NCI-H2196 (cell line): ENCODE data around the gene LCA5L.
"Not testable (repeated sequence)": the region's sequence is repeated elsewhere in the genome, so short reads cannot be mapped to it uniquely, and the experiment has no call there.

ENCODE experiments used
- DNase-seq: peaks from one replicate; lab custom pipeline; 2025; ENCODE audit not compliant: unreplicated experiment; lab: John Stamatoyannopoulos, UW

LCA5L gene

DNA sequence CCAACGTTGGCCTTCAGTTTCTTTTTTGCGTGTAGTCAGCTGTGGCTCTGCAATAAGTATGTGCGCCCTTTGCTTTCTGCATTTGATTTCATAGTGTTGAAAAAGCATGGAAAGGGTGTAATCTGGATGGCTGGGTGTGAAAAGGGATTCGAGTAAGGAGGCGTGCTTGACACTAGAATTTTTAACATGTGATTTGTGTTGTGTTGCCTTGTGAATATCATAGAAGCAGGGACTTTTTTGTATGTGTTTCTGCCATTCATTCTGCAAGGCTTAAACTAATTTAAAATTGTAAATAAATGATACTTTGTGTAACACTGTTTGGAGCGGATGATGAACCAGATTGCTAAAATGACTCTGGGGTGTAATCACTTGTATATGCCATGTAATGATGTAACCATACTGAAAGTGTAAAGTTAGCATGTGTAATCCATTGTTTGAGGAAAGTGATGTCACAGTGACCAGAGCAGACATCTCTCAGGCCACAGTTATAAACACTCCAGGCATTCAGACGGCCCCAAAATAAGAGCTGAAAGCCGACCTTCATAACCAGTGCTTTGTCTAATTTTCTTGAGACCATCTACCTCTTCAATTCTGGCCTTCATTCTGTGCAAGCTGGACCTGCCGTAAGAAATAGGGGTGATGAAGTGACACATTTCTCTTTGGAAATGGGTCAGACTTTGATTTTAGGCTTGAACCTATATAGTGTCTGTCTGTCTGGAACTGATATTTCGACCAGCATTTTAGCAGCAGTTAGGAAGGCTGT lies 6.8 kb upstream of the LCA5L start:
- DNase-seq = no peak

- peak; percentile 49 for DNase-seq
Measured at GRCh38 chr21:39451332-39452206, 6.0 kb upstream of the LCA5L start, which contains the start of gene SH3BGR. Gene SH3BGR, plus strand, starts transcription at chr21:39451970. Its CDS starts 127 bp downstream, at chr21:39452097.

- no peak for DNase-seq
Measured at GRCh38 chr21:39447264-39447663, 1.7 kb upstream of the LCA5L start.

DNA sequence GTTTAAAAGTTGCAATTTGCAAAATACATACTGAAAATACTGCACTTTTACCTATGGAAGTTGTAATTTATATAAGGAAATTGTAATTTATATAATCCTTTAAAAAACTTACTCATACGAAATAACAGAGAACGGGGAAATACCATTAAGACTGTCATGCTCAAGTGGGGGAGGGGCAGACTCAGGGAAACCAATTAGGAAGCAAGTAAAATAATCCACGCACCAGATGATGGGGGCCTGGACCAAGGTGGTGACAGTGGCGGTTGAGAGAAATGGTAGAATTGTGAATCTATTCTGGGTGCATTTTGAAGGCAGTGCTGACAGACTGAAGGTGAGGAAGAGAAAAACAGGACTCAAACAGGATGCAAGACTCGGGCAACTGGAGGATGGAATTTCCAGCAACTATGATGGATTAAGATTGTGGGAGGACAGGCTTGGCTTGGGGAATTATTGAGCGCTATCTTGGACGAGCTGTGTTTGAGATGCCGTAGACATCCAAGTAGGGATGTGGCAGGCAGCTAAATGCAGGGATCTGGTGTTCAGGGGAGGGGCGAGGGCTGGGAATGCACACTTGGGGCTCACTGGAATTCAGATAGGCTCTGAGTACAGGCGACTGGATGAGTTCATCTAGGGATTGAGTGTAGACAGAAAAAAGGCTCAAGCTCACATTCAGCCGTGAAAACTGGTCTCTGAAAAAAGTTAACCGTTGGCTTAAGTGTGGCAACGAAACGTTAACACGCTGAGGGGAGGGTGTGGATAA lies 977 bp downstream of the LCA5L start:
- DNase-seq = no peak

GRCh38 chr21:39441502-39442475 lies 3.8 kb downstream of the LCA5L start:
- peak; percentile 51 for DNase-seq

- DNase-seq = no peak
Measured at GRCh38 chr21:39439232-39439631, 6.3 kb downstream of the LCA5L start.

DNA sequence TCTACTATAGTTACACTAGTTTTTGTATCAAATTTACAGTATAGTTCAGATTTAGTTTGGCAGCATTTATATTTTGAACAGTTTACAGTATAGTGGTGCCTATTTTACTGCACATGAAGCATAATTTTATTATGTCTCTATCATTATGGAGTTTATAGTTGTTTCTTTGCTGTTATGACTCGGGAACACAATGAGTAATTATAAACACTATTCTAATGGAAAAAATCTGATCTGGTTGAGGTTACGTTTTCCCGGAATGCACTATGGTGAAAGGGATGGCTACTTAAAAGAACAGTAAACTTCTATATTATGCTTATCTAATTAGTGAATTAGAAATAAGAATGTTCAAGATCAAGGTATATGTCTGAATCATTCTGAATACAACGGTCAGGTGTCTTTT lies 10.6 kb downstream of the LCA5L start:
- no peak for DNase-seq

DNA sequence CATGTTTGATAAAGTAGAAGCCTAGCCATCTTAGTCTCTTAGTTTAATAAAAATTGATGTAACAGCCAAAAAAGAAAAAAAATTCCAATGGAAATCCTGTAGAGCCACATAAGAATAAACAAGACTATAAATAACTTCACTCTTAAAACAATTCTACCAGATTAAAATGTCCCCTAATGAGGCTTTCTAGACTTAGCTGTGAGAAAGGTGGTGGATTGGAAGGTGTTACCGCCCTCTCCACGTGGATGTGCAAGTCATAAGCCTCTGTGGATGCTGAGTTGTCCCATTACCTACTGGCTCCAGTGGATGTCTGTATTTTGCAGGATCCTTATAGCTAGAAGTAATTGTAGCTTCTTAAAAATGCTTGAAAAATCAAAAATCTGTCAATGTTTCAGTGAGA lies 14.6 kb downstream of the LCA5L start:
- no peak for DNase-seq

DNA sequence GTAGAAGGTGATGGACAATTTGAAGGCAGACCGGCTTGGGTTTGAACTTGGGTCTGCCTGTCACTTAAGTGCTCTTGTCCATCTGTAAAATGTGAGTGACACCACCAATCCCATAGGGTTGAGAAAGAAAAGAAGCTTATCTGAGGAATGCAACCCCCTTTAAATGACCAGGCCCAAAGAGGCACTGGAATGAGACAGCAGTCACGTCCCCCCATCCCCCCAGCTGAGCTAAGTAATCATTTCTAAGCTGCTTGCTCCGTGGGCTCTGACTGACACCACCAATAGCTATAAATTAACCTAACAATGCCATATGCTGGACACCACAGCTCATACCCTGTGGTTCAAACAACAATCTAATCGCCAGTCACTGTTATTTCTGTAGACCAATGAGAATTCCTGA lies 15.1 kb downstream of the LCA5L start:
- DNase-seq = no peak

- no peak for DNase-seq
Measured at GRCh38 chr21:39430016-39430415, 15.6 kb downstream of the LCA5L start.

GRCh38 chr21:39429445-39429844 lies 16.1 kb downstream of the LCA5L start:
- DNase-seq = no peak

DNA sequence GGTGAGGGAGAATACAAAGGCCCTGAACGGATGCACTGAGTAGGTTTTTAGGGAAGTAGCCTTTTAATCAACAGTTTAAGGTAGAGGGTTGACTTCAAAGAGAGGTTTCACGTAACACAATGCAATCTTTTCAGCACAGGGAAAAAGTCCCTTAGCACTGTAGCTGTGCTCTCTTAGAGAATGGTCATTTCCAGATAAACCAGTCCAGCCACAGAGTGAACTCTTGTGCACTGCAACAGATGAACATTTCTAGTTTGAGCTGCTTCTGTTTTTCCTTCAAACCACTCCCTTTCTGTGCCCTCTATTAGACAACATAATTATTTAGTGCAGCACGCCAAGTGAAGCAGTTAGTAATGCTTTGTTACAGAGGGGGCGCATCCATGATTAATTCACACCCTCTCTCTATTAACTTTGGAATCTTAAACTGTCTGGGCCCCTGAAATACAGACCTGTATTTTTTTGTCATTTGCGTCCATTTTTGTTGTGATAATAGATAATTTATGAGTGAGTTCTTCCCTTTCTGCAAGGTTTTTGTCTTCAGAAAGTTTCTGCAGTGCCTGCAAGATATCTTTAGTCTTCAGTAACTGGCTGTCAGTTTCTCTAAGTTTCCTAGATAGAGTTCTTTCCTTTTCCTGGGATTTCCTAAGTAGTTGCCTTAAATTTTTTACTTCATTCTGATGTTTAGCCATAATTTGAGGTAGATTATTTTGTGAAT lies 22.9 kb downstream of the LCA5L start:
- peak; percentile 27 for DNase-seq

DNA sequence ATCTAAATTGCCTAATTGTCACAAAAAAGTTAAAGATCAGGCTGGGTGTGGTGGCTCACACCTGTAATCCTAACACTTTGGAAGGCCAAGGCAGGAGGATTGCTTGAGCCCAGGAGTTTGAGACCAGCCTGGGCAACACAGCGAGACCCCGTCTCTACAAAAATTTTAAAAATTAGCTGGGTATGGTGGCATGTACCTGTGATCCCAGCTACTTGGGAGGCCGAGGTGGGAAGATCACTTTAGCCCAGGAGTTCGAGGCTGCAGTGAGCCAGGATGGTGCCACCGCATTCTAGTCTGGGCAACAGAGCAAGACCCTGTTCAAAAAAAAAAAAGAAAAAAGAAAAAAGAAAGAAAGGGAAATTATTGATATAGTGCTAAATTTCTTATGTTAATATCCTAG lies 26.4 kb downstream of the LCA5L start:
- not testable (repeated sequence) for DNase-seq

- DNase-seq = no peak
Measured at GRCh38 chr21:39406065-39406464, 39.5 kb downstream of the LCA5L start.

DNA sequence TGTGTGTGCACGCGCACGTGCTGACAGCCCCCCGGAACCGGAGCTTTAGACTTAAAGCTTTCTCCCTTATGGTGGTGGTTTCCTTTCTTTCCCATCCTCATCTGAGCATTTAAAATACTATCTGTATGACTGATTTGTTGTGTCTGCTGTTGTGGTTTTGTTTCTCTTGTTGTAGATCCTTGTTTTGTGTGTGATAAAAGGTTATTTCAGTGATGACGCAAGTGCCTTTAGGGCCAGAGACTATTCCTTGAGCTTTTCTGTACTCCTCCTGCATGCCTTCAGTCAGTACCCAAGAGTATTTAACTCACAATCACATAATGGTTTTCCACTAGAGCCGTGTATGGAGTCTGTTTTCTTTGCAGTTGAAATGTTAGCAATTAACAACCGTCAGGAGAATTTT lies 45.4 kb downstream of the LCA5L start:
- no peak for DNase-seq

GRCh38 chr21:39397646-39398385 lies 47.8 kb downstream of the LCA5L start:
- no peak for DNase-seq

DNA sequence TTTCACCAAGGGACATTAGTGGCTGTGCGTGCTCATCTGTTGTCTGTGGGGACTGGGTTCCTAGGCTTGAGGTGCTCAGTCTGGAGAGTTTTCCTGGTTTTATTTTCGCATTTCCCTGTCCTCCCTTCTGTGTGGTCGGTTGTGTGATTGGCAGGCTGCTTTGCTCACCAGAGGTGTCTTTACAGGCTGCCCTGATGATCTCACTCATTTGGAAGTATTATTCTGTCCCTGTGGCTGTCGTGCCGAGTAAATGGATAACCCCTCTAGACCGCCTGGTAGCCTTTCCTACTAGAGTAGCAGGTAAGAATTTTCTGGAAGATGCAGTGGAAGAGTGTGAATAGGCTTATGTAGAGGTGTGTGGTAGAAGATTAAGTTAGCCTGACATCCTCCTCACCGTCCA lies 52.6 kb downstream of the LCA5L start:
- DNase-seq = no peak

DNA sequence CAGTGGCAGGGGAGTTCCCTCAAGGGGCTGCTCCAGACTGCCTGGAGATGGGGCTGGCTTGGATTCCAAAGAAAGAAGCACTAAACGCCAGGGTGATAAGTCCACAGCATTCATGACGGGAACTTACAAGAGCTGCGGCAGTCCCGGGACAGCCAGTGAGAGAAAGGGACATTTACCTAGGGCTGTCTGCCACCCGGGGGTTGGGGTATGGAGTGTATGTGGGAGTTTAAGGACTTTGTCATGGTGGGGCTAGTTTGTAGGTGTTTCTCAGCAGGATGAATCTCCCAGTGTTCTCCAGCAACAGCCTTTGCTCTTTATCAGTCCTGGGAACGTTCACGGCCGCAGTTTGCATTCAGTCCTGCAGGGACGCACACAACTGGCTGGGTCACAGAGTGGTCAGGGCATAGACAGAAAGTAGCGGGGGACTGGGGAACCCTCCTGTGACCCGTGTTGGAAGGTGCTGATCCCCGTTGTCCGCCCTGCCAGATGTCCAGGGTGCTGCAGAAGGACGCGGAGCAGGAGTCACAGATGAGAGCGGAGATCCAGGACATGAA lies 55.3 kb downstream of the LCA5L start:
- no peak for DNase-seq

DNA sequence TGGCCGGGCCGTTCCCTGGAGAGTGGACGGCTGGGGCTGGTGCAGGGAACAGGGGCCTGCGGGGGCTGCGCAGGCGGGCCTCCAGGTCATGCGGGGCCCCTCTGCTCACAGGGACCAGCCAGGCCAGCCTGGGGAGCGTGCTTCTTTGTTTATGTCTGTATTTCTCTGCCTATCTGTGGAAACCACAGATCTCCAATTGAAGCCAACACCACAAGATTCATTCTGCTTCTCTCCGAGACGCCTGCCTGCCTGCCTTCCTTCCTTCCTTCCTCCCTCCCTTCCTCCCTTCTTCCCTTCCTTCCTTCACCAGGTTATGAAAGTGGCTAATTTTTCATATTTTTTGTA lies 56.8 kb downstream of the LCA5L start:
- no peak for DNase-seq
